GM21576 (cell line): Measurements from ENCODE around the gene NEBL.

Source experiments
- ATAC-seq: cut with Tn5 transposase; IDR thresholded peaks from one replicate; pipeline ENCODE4 v1.9.1; 2021; ENCODE audit warnings: mild to moderate bottlenecking, moderate library complexity; ENCODE audit not compliant: unreplicated experiment

Gene NEBL

DNA sequence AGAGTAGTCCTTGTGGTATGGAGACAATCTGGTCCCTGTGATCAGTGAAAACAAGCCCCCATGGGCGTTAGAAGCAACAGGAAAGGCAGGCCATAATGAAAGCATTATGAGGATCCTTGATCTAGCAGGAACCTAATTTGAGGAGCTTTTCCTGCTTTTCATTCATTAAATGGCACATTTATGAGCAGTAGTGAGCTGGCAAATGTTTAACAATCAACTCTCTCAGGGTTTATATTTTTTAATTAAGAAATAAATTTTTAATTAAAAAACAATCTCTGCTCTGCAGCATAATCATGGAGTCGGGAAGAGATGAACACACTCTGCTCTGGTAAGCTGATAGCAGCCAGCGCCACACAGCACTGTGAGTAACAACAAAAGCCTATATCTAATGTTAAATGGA lies 11.3 kb upstream of the NEBL start:
- no peak for ATAC-seq

DNA sequence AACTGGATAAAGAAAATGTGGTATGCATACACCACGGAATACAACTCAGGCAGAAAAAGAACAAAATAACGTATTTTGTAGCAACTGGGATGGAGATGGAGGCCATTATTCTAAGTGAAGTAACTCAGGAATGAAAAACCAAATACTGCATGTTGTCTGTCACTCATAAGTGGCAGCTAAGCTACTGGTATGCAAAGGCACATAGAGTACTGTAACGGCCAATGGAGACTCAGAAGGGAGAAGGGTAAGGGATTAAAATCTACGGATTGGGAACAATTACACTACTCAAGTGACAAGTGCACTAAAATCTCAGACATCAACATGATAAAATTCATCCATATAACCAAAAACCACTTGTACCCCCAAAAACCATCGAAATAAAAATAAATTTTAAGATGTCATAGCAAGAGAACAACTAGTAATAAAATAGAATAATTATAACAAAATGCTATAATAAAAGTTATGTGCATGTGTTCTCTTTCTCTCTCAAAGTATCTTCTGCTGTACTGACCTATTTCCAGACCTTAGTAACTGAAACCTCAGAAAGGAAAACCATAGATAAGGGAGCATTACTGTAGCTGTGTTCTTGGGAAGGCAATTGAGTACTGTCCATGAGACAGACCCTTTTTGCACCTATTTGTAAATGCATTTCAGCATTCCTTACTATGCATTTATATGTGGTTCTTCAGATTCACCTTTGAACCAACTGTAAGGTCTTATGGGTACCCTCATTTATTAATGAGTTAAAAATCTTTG lies 6.7 kb upstream of the NEBL start:
- ATAC-seq, result no peak

DNA sequence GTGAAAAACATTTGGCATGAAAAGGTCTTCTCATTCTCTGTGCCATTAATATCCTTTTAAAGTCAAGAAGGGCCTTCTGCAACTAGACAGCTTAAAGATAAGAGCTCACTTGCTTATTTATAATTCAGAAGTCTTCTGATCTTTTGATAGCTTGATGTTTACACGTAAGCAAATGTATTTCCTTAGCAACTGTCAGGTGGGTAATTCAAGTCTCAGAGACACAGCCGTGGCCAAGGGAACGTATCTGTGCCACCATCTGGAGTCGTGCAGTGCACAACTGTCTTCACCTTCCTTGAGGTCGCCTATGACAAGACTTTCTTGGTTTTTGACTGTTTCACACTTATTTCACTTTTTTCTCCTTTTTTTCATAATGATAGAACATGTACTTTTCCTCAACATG lies 4.0 kb upstream of the NEBL start:
- no peak for ATAC-seq

DNA sequence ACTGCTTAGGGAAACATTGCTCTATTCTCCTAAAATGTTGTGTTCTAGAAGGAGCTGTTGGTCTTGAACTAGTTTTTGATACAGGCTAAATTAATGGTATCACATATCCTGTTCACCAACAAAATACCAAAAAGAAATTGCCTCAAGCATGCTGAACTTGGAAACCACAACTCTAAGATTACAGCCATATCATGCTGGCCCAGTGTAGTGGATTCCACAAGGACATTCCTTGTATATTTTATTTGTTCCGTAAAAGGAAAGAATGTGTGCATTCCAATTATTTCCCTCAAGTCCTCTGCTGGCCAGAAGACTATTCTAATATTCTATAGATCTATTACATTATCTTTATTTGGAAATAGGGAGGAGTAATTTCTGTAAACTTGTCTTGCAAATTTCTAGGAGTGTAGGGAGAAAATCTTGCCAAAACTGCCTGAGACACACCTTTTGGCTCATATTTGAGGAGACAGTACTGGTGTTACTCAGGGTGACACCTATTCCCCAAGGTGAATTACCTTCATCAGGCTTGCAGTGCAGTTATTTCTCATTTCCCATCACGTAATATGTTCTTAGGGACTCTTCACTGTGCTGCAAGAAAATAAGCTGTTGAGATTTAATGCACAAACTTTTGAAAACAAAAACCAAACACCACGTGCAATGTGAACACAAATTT lies 1.9 kb upstream of the NEBL start:
- ATAC-seq, result no peak

DNA sequence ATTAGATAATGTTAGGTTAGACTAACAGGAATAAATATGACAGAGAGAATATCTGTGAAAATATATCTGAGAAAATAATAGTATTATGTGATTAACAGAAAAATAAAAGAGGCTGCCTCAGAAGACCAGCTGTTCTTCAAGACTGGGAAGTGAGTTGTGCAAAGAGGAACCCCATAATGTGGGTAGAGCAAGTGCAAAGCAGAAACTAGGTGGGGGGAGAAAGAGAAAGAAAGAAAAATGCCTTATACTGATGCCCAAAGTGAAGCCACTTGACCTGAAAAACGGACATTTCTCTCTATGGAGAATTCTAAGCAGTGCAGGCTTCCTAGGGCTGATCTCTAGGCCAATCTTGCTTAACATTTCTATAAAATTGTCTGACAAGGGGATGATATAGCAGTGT lies 3.8 kb downstream of the NEBL start:
- ATAC-seq, result no peak

DNA sequence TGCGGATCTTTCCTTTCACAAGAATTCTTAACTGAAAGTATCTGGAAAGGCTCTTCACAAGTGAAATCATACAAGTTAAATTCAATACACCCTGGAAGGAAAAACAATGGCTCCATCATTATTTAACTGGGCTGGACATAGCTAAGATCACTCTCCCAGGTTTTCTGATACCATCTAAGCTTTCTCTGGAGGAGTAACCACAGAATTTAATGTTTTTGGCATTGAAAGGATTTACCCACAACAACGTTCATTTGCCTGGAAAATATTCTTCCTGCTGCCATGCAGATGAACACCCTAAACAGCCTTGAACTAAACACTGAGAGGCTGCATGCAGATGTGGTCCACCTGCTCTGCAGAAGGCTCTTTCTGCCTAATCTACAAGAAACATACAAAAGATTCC lies 4.3 kb downstream of the NEBL start:
- no peak for ATAC-seq

DNA sequence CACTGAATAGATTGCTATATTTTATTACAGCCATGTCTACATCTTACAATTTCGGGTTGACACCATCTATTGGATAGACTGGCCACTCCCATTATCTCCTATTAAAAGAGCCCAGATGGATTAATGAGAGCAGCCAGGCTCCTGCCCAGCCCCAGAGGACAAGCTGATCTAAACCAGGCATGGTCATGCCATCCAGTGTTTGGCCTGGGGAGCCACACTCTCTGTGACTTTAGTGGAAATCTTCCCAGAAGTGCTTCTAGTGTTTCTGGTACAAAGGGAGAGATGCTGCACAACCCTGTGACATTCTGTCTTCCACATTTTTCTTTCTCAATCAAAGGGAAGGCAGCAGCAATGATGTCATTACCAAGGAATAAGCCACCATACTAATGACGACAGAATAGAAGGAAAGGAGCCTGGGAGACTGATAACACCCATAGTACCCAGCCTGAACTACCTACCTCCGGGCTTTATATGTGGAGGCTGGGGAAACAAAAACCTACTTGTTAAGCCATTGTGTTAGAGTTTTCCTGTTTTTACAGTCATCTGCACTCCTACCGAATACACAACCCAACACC lies 5.0 kb downstream of the NEBL start:
- ATAC-seq, result no peak

DNA sequence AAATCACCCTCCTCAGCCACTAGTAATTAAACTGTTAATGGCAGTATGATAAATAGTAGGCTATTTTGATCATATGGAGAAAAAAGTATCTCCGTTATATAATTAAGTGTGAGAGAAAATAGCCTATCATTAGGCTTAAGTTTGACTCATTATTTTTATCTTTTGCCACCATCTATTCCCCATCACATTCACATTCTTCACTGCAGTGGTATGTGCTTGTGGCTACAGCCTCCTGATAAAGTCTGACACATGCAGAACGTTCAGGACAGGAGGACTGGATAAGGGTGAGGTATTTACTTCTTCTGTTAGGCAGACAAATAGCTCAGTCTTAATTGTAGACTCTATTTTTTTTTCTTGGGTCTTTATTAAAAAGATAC lies 5.8 kb downstream of the NEBL start:
- no peak for ATAC-seq

DNA sequence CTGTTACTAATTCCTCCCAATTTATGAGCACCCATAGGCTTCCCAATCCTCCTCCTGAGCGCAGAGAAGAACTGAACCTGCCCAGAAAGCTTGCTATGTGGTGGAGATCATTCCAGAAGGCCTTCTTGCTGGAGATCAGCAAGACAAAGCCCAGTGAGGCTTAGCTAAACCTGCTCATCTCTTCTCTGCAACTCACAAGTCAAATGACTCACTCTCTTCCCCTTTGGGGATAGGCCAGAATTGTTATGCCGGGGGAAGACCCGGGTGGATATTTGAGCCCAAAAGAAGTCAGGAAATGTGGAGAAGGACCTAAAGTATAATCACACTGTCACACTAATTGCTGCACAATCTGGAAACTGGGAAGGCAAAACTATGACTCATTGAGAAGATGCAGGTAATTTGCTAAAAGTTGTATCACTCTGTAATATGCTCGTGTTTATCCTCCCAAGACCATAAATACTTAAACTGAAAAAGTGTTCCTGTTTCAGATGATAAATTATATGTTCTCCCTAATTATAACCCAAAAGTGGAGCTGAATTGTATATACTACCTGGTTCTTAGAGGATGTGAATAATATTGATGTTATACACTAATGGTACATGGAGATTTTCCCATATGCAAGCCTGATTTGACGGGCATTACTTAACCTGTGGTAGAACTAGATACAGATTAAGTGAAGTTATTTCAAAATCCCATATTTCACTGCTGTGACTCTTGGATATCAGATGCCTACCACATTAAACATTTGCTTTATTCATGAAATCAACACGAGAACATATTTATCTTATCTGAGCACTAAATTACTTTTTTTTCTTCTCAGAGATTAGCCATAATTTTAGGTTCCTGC lies 6.4 kb downstream of the NEBL start:
- ATAC-seq, result no peak

DNA sequence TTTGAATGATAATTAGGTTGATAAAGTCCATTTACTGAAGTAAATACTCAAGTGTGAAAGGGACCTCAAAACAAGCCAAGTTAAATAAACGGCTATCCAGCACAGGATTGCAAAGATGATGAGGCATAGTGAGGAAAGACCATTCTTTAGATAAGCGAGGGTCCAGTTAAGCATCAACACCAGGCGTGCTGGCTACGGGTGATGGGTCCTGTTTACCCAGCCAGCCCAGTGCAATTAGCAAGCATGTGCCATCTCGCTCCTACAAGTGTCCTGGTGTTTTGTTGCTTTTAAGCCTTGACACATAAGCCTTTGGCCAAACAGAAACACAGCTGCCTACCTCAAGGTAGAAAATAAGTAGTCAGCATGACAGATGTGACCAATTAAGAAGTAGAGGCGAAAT lies 7.1 kb downstream of the NEBL start:
- no peak for ATAC-seq

DNA sequence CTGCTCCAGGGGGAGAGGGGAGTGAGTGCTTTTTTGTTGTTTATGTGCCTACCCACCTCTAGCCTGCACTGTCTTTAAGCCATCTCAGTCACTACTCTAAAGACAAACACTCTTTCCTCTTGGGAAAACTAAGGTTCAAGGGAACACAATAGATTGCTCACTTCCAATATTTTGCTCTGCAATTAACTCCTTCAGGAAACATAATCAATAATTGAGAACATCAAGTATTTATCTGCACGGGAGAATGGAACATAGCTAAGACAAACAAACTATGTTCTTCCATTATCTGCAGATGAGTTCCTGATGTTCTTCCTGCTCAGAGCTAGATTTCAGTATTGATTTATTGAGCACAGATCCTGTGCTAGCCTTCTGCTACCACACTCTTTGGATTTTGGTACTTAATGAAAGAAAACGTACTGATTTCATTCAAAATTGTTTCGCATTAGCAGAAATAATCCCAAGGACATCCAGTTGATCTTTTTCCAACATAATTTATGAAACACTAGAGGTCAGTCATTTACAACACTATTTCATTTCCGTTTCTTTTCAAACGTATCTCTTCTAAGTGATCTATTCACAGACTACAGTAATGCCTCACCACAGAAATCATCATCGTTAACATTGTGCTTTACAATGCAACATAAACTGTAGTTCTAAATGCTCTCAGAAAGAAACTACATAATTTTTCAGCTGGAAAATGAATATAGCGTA lies 8.3 kb downstream of the NEBL start:
- ATAC-seq, result no peak

DNA sequence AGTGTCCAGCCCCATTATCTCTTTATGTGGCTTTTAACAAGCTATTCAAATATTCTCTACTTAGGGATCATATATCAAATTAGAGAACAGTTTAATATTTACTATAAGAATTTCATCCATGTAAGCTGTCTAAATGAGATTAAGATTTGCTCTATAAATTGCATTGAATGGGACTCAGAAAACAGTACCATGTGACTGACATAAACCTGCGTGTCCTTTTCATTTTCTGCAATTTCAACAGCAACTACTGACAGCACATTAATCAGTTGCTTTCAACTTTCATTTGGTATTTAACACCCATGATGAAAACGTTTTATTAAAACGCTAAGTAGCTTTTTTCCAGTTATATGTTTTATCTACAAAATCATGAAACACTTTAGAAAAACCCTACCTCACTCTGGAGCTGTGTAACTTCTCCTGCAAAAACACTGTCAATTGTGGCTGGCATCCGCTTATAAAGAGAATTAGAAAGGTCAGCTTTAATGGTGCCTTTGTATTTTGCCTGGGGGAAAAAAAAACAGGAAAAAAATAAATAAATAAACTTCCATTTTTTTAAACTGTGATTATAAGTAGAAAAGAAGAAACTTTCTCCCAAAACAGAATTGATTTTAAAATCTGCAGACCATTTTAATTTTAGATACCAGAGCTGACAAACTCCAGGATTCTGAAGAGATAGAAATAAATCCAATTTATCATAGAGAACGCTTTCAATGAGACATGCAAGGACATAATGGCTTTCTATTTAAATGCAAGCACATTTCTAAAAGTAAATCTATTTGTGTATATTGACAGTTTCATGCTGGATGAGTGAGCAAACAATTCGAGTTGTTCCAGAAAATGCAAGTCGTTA lies 9.2 kb downstream of the NEBL start:
- no peak for ATAC-seq

DNA sequence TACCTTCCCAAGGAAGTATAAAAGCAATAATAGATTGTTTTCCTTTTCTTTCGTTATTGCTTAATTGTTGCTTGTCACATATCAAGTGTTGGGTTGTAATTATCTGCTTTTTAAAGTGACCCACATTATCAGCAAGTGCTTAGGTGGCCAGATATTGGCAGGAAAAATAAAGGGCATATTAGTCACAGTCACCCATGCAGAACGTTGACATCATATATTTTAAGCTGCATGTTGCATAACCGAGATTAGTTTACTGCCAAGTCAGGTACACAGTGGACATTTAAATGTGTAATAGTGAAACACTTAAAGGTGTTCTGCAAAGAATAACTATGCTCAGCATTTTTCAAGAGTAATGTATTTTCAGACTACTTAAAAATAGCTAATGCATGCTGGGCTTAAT lies 11.4 kb downstream of the NEBL start:
- ATAC-seq, result no peak

DNA sequence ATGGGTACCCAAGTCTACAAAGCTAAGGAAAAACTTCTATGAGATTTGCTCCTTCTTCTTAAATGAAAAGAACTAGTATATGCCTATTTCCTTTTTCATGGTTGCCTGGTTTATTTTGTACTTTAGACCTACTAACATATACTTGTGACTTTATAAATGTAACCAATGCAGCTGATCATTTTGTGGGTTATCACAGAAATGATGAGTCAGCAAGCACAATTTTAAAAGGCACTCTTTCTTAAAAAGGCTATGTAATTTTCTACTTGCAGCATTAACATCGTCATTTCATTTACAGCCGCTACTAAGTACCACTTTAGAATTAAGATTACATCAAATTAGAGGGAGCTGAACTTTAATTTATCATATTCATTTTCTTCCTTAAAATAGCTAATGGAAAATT lies 13.6 kb downstream of the NEBL start:
- no peak for ATAC-seq

DNA sequence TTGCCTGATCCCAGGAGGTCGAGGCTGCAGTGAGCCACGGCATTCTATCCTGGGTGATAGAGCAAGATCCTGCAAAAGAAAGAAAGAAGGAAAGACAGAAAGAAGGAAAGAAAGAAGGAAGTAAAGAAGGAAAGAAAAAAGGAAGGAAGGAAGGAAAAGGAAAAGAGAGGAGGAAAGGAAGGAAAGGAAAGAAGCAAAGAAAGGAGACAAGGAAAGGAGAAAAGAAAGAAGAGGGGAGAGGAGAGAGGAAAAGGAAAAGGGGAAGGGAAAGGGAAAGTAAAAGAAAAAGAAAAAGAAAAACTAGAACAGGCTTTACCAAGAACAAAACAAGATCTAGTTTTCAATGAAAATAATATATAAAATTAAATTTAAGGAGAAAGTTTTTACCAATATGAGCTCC lies 15.0 kb downstream of the NEBL start:
- no peak for ATAC-seq

DNA sequence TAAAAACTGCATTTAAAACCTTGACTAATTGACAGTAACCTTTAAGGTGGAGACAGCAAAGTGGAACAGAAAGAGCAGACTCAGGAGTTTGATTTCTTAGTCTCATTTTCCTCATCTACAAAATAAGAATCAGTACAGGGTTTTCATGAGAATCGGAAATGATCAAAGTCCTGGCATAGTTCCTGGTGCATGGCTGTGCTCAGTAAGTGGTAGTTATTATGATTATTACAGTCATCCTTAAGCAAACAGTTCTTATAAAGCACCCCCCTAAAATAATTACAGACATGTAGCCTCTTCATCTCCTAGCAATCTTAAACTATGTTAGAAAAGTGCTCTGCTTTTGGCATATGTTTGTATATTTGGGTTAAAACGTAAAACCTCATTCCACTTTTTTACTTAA lies 18.0 kb downstream of the NEBL start:
- ATAC-seq, result no peak

DNA sequence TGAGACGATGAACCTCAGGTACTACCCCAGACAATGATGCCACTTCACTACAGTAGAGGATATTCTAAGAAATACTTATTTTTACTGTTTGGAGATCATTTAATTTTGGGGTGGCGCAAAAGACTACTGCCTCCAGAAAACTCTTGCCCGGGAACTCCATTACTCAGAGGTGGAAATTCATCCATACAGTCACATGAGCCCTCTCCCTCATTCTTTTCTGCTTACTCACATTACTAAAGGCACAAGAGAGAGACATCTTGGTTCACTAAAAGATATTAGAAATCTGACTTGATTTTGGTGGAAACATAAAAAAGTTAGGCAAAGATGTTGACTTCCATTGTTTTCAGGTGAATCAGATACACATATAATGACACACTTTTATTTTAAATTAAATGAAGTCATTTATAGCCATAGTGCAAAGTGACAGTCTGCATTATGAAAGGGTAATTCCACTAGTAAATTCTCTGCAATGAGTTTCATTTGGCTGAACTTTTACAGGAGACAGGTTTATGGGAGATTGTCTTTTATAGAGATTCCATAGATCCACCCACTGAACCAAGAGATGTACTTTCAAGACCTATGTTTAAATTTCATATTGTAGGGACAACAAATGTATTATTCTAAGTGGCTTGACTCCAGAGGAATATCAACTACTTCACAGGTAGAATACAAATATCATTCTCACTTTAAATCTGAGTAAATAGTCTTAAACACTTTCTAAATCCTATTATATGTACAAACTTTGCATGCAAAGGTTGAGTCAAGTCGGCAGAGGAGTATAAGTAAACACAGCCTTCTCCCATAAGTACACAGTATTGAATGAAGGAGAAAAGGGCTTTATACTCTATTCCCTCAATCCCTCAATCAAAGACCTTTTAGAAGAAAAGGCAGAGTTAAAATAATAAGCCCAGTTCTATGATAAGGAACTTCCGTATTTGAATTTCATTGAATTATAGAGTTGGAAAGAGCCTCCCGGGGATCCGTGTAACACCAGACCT lies 18.8 kb downstream of the NEBL start:
- ATAC-seq, result no peak

DNA sequence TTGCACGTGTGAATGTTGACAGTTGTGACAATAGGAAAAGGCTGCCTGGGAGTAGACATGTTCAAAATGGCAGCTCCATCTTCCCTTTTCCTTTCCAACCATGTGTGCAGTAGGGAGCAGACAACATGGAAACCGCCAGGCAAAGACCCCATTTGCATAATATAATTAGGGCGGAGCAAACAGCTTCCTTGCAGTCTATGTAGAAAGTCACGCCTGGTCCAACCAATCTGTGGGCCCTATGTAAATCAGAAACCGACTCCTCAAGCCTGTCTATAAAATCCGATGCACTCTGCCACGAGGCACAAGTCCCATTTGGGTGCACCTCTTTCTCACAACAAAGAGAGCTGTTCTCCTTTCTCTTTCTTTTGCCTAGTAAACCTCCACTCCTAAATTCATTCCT lies 19.6 kb downstream of the NEBL start:
- no peak for ATAC-seq

DNA sequence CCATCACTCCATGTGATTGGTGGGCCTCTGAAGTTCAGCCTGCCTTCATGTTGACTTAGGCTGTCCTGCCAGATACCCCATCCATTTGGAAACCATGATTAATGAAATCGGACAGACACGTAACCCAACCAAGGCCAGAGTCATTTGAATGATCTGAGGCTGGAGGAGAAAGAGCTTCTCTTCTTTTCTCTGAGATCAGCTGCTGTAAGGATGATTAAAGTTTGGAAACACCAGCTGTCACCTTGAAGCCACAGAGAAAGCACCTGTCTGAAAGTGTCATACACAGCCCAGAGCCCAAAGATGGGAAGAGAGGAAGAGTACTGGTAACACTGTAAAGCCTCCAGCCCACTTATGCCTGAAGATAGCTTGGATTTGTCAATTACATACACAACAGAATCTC lies 22.9 kb downstream of the NEBL start:
- no peak for ATAC-seq
